GM12878 (cell line): ENCODE measurements around the gene CR1. TPM values are rescaled to one million over a fixed set of nuclear protein-coding genes. Genes with fewer than 3 reads are reported as not detected.

Source experiments
- ATAC-seq: fragments of 200-7000 bp; cut with Tn5 transposase; 3 replicates; pipeline ENCODE4 v1.9.1; 2020; ENCODE audit warnings: mild to moderate bottlenecking, moderate library complexity
- BruUV-seq: library from RNA; stranded (reverse); fragments of 400-500 nt; replicated peaks from 2 replicates; lab custom pipeline; 2021; lab: Mats Ljungman, UMichigan
- CTCF ChIA-PET: fragments of 300-600 bp; sonication (Branson Sonifier 250); formaldehyde crosslinking; extraction: SDS; loops from one replicate; lab custom pipeline; 2021; ENCODE audit warnings: inconsistent platforms; lab: Yijun Ruan, JAX
- POLR2A ChIA-PET: fragments of 350-600 bp; formaldehyde crosslinking; extraction: SDS; loops from one replicate; lab custom pipeline; 2021; ENCODE audit warnings: inconsistent platforms; lab: Charles Lee
- RAD21 ChIA-PET: fragments of 300-600 bp; sonication (Branson Sonifier 250); formaldehyde crosslinking; loops from one replicate; lab custom pipeline; 2023; ENCODE audit warnings: antibody characterized with exemption; ENCODE audit not compliant: unreplicated experiment; lab: Charles Lee
- SMC1A ChIA-PET: fragments of 300-600 bp; sonication (Branson Sonifier 250); formaldehyde crosslinking; loops from one replicate; lab custom pipeline; 2023; ENCODE audit not compliant: unreplicated experiment, uncharacterized antibody; lab: Charles Lee
- DNase-seq: peaks from one replicate; pipeline ENCODE4 v3.0.0-alpha.2; 2011; ENCODE audit warnings: low read depth, low spot score
- FAIRE-seq: peaks from 3 replicates; lab custom pipeline; 2011; peaks lifted over from hg19 to GRCh38; lab: Jason Lieb, UNC
- H2AFZ ChIP-seq: 2 replicates; pipeline ENCODE4 v1.6.0; 2011; ENCODE audit warnings: low read depth, low read length, control low read depth; ENCODE audit not compliant: control insufficient read depth
- H3K27ac ChIP-seq: 2 replicates; pipeline ENCODE4 v1.5.1; 2011; ENCODE audit warnings: control low read depth; ENCODE audit not compliant: control insufficient read depth, insufficient read depth
- H3K27me3 ChIP-seq, 2 experiments: replicated peaks in 1 of 2; 2 replicates each; pipeline versions ENCODE4 v1.6.0 to v1.6.1; 2011; ENCODE audit warnings: low read length in 1 of 2; ENCODE audit not compliant: control insufficient read depth in 2 of 2, insufficient read depth in 2 of 2
- H3K36me3 ChIP-seq, 2 experiments: 2 replicates each; pipeline ENCODE4 v1.5.1; 2011; ENCODE audit warnings: low read length in 1 of 2; ENCODE audit not compliant: control insufficient read depth in 2 of 2, insufficient read depth in 2 of 2
- H3K4me1 ChIP-seq: 2 replicates; pipeline ENCODE4 v1.6.1; 2011; ENCODE audit warnings: mild to moderate bottlenecking, low read length, moderate library complexity, mixed read lengths; ENCODE audit not compliant: control insufficient read depth, insufficient read depth
- H3K4me2 ChIP-seq: 2 replicates; pipeline ENCODE4 v1.6.0; 2011; ENCODE audit warnings: control low read depth; ENCODE audit not compliant: control insufficient read depth, insufficient read depth
- H3K4me3 ChIP-seq: fragments of 200-600 bp; sonication (generic); 2 replicates; pipeline ENCODE4 v1.5.1; 2016
- H3K79me2 ChIP-seq: 2 replicates; pipeline ENCODE4 v1.6.0; 2011; ENCODE audit warnings: low read length; ENCODE audit not compliant: control insufficient read depth, insufficient read depth
- H3K9ac ChIP-seq: 2 replicates; pipeline ENCODE4 v1.8.0; 2011; ENCODE audit warnings: low read length, control low read depth, mixed read lengths; ENCODE audit not compliant: control insufficient read depth, insufficient read depth
- H3K9me3 ChIP-seq: replicated peaks from 3 replicates; pipeline ENCODE4 v1.5.1; 2011; ENCODE audit warnings: mild to moderate bottlenecking, low read length; ENCODE audit not compliant: control insufficient read depth, insufficient read depth
- H4K20me1 ChIP-seq: 2 replicates; pipeline ENCODE4 v1.6.0; 2011; ENCODE audit not compliant: control insufficient read depth, insufficient read depth
- BRCA1 ChIP-seq: IDR thresholded peaks from 2 replicates; pipeline ENCODE4 v1.6.1; 2011; ENCODE audit warnings: low read depth, low read length, improper control_type of control experiment
- EED ChIP-seq: sonication (generic); IDR thresholded peaks from 2 replicates; pipeline ENCODE4 v1.6.1; 2016; ENCODE audit warnings: antibody characterized with exemption, low read depth
- HDAC2 ChIP-seq: fragments of 200-600 bp; sonication (generic); IDR thresholded peaks from 2 replicates; pipeline ENCODE4 v1.6.1; 2017
- IKZF1 ChIP-seq: fragments of 450-650 bp; conservative IDR thresholded peaks from 2 replicates; pipeline ENCODE4 v1.6.1; 2017; ENCODE audit warnings: antibody characterized with exemption, mild to moderate bottlenecking
- JUNB ChIP-seq: IDR thresholded peaks from 2 replicates; pipeline ENCODE4 v1.6.1; 2016; ENCODE audit warnings: antibody characterized with exemption, mild to moderate bottlenecking
- RB1 ChIP-seq: fragments of 450-650 bp; formaldehyde crosslinking; IDR thresholded peaks from 2 replicates; pipeline ENCODE4 v1.6.1; 2017; ENCODE audit warnings: mild to moderate bottlenecking, borderline replicate concordance
- TAF1 ChIP-seq: IDR thresholded peaks from 2 replicates; pipeline ENCODE4 v1.6.1; 2011; ENCODE audit warnings: mild to moderate bottlenecking, low read depth, low read length, borderline replicate concordance
- TCF7 ChIP-seq: IDR thresholded peaks from 2 replicates; pipeline ENCODE4 v1.6.1; 2014; ENCODE audit warnings: antibody characterized with exemption, borderline replicate concordance
- ZBED1 ChIP-seq: IDR thresholded peaks from 2 replicates; pipeline ENCODE4 v1.6.1; 2016; ENCODE audit warnings: borderline replicate concordance
- ZBTB33 ChIP-seq: fragments of 450-650 bp; IDR thresholded peaks from 2 replicates; pipeline ENCODE4 v1.6.1; 2017; ENCODE audit warnings: mild to moderate bottlenecking
- ZNF24 ChIP-seq: fragments of 450-650 bp; IDR thresholded peaks from 2 replicates; pipeline ENCODE4 v1.6.1; 2017; ENCODE audit warnings: antibody characterized with exemption, mild to moderate bottlenecking
- ZNF384 ChIP-seq: IDR thresholded peaks from 2 replicates; pipeline ENCODE4 v1.6.1; 2012; ENCODE audit warnings: low read depth, mild to moderate bottlenecking, low read length, improper control_type of control experiment, borderline replicate concordance
- WGBS: methylation state at CpG from one replicate; pipeline ENCODE4 v1.1.6; 2016; ENCODE audit warnings: low lambda C conversion rate; ENCODE audit not compliant: insufficient replicate concordance, insufficient coverage; ENCODE audit errors: missing lambda C conversion rate; 5-methylcytosine and 5-hydroxymethylcytosine counted together
- in situ Hi-C: fragments of 300-500 bp; cut with MboI; formaldehyde crosslinking; loops from 9 replicates; pipeline ENCODE4 v1.14.3; 2018; ENCODE audit warnings: mixed read lengths
- intact Hi-C: fragments of 100-400 bp; cut with micrococcal nuclease; formaldehyde crosslinking; loops from one replicate; pipeline ENCODE4 v1.14.2; 2022; ENCODE audit not compliant: unreplicated experiment
- polyA plus RNA-seq, 11 experiments: library from polyadenylated mRNA; depleted of rRNA in 4 of 11; unstranded in 6 of 11; stranded (reverse) in 5 of 11; fragments of >200 nt; fragmentation: Nextera tagmentation in 4 of 11; fragmentation: Illumina TruSeq in 1 of 11; extraction: Ambion mirVana in 4 of 11; extraction: Trizol in 1 of 11; gene quantifications; 1 replicate in 1 of 11; 2 replicates in 10 of 11; pipeline versions ENCODE4 v1.2.1 to v1.2.3, GENCODE V29; 2011 to 2016; ENCODE audit warnings: inconsistent platforms in 2 of 11, missing spikeins in 2 of 11, low read depth in 1 of 11
- total RNA-seq, 4 experiments: library from RNA; depleted of rRNA in 3 of 4; stranded (reverse); fragments of >200 nt in 3 of 4; fragmentation: Illumina TruSeq in 1 of 4; extraction: Trizol in 1 of 4; gene quantifications; 2 replicates each; pipeline versions ENCODE4 v1.2.1 to v1.2.3, GENCODE V29; 2013 to 2021

The CR1 gene
- total and polyA plus RNA-seq, 10 of the 15 experiments (the other 5 are each of a cell fraction or from before 2014, with no cell fraction given) = 0.30 to 8.0 (median 4.3) TPM

DNA sequence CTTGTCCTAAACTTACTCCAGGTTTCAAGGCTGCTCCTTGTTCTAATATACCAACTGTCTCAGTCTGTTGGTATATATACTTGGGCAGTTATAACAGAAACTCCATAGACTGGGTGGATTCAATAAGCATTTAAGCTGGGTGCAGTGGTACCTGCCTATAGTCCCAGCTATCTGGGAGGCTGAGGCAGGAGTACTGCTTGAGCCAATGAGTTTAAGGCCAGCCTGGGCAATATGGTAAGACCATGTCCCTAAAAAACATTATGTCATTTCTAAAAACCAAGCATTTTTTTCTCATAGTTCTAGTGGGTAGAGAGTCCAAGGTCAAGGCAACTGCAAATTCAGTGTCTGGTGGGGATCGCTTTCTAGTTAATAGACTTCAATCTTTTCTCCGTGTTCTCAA is 131.5 kb downstream of the CR1 start:
- no TSS peak for BruUV-seq
- Histone ChIP-seq H3K4me3 (no peak overlapping the region), H3K4me2 (no peak overlapping the region), H4K20me1 (no peaks in the 10 kb centered on the region), H3K27me3 (no peaks in the 10 kb centered on the region), H3K36me3 (no peaks in the 10 kb centered on the region), H3K4me1 (no peaks in the 10 kb centered on the region), H3K79me2 (no peaks in the 10 kb centered on the region), H3K9me3 (no peaks in the 10 kb centered on the region), H2AFZ (no peak overlapping the region), H3K9ac (no peak overlapping the region), H3K27ac (no peak overlapping the region)
- FAIRE-seq (no peak), ATAC-seq (no peak), DNase-seq (no peak)
- WGBS = 100% methylated on average over 2 of the region's 2 CpGs
- ChIA-PET POLR2A (no interaction called here), RAD21 (no interaction called here), CTCF (no interaction called here), SMC1A (no interaction called here)
- intact Hi-C loops (no loop called here), in situ Hi-C loops (no loop called here)
- TF ChIP-seq IKZF1 (no peak), RB1 (no peak), HDAC2 (no peak), EED (no peak), ZBED1 (no peak), ZNF24 (no peak), TAF1 (no peak), TCF7 (no peak), ZNF384 (no peak), JUNB (no peak), BRCA1 (no peak), ZBTB33 (no peak)
